ENCODE results near the gene RHOT2.

Gene RHOT2

DNA sequence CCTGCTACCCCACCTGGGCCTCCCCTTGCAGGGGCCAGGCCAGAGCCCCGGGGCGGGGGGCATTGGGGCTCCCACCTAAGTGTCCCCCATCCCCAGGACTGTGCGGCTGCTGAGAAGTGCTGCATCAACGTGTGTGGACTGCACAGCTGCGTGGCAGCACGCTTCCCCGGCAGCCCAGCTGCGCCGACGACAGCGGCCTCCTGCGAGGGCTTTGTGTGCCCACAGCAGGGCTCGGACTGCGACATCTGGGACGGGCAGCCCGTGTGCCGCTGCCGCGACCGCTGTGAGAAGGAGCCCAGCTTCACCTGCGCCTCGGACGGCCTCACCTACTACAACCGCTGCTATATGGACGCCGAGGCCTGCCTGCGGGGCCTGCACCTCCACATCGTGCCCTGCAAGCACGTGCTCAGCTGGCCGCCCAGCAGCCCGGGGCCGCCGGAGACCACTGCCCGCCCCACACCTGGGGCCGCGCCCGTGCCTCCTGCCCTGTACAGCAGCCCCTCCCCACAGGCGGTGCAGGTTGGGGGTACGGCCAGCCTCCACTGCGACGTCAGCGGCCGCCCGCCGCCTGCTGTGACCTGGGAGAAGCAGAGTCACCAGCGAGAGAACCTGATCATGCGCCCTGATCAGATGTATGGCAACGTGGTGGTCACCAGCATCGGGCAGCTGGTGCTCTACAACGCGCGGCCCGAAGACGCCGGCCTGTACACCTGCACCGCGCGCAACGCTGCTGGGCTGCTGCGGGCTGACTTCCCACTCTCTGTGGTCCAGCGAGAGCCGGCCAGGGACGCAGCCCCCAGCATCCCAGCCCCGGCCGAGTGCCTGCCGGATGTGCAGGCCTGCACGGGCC is 35.2 kb upstream of the RHOT2 start:
- no peak for DNase-seq (ENCODE audit: low read depth in 3 of 3, low spot score in 1 of 3)

DNA sequence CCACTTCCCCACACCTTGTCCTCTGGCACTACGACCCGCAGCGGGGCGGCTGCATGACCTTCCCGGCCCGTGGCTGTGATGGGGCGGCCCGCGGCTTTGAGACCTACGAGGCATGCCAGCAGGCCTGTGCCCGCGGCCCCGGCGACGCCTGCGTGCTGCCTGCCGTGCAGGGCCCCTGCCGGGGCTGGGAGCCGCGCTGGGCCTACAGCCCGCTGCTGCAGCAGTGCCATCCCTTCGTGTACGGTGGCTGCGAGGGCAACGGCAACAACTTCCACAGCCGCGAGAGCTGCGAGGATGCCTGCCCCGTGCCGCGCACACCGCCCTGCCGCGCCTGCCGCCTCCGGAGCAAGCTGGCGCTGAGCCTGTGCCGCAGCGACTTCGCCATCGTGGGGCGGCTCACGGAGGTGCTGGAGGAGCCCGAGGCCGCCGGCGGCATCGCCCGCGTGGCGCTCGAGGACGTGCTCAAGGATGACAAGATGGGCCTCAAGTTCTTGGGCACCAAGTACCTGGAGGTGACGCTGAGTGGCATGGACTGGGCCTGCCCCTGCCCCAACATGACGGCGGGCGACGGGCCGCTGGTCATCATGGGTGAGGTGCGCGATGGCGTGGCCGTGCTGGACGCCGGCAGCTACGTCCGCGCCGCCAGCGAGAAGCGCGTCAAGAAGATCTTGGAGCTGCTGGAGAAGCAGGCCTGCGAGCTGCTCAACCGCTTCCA is 34.4 kb upstream of the RHOT2 start:
- no peak for DNase-seq (ENCODE audit: low read depth in 3 of 3, low spot score in 1 of 3)

DNA sequence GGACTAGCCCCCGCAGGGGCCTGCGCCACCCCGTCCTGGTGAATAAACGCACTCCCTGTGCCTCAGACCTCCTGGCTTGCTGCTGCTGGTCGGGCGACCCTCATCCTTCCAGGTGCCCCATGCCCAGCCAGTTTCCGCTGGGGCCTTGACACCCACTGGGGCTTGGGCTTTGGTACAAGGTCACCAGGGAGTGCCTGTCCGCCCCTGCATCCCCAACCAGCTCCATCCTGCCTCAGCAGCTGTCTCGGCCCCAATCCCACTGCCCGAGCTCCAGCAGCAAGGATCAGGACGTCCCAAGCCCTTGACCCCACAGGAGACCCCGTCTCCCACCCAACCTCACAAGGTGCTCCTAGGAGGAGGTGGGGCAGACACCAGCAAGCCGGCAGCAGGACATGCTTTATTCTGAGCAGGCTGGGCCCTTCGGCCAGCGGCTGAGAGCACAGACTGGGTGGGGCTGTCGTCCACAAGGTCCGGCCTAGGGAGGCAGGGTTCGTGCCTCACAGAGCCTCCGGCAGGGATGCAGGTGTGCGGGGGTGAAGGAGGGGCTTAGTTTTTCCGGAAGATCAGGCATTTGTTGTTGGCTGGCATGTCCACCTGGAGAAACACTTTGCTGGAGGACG is 33.8 kb upstream of the RHOT2 start:
- no peak for DNase-seq (ENCODE audit: low read depth in 3 of 3, low spot score in 1 of 3)

DNA sequence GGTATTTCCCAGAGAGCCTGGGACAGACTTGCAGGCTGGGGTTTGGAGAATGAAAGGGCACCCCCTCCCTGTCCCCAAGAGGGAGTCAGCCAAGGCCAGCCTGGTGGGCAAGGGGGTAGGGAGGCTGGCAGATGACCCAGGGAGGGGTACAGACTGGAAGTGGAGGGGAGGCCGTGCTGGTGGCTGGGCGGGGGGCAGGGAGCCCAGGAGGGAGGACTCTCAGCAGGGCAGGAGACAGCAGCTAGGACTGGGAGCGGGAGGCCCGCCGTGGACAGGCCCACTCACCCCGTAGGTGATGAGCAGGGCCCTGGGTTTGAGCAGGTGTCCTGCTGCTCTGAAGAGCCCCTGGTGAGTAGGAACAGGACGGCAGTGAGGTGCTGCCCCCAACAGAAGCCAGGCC is 32.9 kb upstream of the RHOT2 start:
- DNase-seq (ENCODE audit: low read depth in 3 of 3, low spot score in 1 of 3): no peak

DNA sequence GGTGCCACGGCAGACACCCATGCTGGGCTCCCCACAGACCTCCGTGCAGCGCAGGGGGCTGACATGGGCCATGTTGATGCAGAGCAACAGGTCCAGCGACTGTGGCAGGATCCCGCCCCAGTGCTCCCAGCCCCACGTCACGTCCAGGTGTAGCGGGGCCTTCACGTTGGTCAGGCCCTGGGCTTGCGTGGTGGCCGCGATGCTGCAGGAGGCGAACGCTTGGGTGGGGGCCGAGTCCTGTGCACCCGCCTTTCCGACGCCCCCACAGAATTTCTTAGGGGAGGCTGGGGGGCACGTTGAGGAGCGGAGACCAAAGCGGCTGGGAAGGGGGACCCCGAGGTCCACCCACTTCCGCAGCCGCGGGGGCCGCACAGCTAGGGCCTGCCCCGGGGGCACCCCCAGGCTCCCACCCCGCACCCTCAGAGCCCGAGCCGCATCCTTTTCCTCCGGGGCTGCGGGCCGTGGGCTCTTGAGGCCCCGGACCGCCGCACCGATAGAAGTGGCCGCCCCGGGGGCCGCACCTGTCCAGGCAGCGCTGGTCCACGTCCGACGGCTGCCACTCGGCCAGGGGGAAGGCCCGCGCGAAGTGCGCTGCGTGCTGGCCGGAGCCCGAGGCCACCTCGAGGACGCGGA is 32.2 kb upstream of the RHOT2 start:
- DNase-seq (ENCODE audit: low read depth in 3 of 3, low spot score in 1 of 3): no peak

DNA sequence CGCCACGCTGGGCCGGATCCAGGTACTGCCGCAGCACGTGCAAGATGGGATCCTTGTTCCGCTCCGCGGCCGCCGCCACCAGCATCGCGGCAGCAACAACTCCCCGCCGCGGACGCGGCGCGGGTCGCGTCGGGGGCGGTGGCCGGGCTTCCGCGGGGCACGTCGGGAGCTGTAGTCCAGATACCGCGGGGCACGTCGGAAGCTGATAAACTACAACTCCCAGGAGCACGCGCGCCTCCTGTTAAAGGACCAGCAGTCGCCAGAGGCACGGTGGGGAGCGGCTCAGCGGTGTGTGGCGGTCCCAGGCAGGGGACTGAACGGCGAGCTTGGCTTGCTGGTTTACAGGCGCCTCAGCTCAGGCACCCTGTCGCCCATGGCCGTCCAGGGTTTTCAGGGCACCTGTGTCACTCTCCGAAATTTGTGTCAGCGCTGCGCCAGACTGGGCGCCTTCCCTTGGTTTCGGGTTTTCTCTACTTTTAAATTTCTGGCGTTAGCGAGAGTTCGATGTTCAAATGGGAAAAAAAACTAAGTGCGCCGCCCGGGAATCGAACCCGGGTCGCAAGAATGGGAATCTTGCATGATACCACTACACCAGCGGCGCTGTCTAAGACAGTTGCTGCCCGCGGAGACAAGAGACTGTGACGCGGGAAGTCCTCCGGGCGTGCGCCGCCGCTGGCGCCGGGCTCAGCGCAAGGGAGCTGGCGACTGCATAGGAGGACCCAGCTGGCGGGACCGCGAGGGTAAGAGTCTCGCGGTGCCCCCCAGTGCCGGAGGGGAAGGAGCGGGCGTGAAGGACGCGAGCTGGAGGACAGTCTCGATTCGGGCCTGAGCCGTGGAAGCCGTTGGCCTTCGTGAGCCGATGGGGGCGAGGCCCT is 31.5 kb upstream of the RHOT2 start, which contains the start of gene METTL26:
METTL26 (minus strand) TSS at position 100 of the 875 bp plus-strand sequence; CDS start at position 85, 15 bp downstream.
- DNase-seq (ENCODE audit: low read depth in 3 of 3, low spot score in 1 of 3): peak; percentile 81 to 96 (median 82)

DNA sequence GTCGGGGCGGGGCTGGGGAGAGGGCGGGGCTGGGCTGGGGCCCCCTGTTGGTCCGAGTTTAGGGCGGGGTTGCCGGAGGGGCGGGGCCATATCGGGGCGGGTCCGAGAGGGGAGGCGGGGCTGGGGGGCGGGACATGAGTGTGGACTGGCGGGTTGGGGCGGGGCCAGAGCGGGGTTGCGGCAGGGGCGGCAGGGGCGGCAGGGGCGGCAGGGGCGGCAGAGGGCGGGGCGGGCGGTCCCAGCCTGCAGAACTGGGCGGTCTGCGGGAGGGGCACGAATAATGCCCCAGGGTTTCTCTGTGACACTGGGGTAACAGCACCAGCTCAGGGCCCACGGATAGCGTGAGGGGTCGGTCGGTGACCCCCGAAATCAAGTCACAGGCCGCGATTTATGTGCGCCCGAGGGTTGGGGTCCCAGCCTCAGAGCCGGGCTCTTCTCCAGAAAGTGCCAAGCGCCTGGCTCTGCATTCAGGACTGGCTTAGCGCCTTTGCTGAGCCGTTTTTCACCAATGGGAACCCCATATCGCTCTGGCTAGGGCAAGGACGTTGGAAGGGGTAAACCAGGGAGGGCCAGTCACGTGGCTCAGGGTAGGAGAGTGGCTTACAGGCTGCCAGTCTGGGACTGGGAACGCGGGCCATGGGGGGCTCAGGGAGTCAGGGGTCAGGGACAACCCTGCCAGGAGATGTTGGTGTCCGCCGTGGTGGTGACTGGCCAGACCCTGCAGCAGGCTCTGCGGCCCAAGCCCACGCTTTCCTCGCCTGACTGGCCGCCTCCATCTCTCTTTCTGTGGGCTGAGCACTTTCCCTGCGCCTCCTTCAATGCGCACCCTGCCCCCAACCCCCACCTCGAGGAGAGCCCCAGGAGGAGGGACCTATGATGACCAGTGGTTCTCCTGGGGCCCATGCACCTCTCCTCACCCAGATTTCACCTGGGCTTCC is 30.6 kb upstream of the RHOT2 start:
- DNase-seq (ENCODE audit: low read depth in 3 of 3, low spot score in 1 of 3): peak; percentile 74 to 84 (median 83)

DNA sequence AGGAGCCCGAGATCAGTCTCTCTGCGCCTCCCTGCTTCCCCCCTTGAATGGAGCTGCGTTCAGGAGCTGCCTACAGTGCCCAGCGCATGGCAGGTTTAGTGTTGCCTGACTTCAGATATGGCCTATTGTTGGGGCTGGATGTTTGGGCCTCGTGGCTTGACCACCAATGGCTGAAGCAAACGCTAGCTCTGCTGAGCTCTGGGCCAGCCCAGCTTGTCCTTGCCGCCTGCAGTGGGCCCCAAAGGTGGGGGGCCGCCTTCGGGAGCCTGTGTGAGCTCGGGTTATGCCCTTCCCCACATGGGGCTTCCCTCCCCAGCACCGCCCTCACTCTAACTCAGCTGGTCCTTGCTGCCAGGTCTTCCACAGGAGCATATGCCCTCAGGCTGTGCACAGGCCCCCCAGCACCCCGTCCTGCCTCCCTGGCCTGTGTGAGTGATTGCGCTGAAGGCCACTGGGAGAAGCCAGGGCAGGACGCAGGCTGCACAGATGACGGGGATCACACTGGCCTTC is 29.8 kb upstream of the RHOT2 start:
- DNase-seq (ENCODE audit: low read depth in 3 of 3, low spot score in 1 of 3): no peak

DNA sequence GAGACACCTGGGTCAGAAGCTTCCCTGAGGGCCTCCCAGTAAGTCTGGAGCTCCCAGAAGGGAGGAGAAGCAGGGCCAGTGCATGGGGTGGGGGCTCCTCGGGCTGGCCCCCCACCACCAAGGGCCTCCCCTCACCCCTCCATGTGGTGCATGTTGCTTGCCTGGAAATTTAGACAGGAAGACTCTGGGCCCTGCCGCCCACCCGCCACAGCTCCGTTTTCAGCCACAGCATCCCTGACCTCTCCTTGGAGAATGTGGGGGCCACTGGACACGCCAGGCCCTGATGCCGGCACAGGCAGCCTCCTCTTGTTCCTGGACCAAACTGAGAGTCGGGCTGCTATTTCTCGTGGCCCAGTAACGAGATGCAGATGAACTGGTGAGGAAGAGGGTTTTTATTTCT is 29.1 kb upstream of the RHOT2 start:
- no peak for DNase-seq (ENCODE audit: low read depth in 3 of 3, low spot score in 1 of 3)

DNA sequence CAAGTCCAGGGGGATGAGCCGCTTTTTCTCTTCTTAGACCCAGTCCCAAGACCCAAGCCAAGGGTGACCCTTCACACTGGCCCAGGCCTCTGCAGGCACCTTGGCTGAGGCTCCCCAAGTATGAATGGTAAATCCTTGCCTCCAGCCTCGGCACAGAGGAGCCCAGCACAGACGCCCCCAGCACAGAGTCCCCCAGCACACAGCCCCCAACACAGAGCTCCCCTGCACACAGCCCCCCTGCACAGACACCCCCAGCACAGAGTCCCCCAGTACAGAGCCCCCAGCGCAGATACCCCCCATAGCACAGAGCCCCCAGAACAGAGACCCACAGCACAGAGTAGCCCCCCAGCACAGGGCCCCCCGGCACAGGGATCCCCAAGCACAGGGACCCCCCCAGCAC is 27.3 kb upstream of the RHOT2 start:
- no peak for DNase-seq (ENCODE audit: low read depth in 3 of 3, low spot score in 1 of 3)

DNA sequence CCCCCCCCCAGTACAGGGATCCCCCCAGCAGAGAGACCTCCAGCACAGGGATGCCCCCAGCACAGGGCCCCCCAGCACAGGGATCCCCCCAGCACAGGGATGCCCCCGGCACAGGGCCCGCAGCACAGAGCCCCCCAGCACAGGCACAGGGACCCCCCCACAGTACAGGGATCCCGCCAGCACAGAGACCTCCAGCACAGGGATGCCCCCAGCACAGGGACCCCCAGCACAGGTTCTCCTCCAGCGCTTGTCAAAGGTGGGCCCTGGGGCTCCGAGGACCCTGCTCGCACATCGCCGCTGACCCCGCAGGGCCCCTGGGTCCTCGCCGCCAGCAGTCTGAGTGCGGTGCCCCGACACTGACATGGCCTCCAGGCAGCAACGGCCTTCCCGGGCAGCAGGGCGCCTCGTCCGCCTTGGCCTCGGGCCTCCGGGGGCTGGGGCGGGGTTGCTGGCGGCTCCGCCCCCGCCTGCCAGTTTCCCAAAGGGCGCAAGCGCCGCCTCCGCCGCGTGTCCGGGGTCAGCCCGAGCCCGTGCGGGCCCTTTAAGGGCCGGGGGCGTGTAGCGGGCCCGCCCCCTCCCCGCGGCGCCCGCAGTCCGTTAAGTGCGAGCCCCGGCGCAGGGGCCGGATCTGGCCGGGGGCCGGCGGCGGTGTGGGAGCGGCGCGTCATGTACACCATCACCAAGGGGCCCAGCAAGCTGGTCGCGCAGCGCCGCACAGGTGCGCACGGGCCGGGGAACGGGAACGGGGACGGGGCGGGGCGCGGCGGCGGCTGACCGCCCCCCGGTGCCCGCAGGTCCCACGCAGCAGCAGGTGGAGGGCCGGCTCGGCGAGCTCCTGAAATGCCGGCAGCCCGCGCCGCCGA is 26.4 kb upstream of the RHOT2 start, which contains the start of gene MCRIP2:
MCRIP2 (plus strand) TSS at position 503 of the 863 bp plus-strand sequence; CDS start at position 667, 164 bp downstream.
- DNase-seq (ENCODE audit: low read depth in 3 of 3, low spot score in 1 of 3): peak in 1 of 3 donors; percentile 64

DNA sequence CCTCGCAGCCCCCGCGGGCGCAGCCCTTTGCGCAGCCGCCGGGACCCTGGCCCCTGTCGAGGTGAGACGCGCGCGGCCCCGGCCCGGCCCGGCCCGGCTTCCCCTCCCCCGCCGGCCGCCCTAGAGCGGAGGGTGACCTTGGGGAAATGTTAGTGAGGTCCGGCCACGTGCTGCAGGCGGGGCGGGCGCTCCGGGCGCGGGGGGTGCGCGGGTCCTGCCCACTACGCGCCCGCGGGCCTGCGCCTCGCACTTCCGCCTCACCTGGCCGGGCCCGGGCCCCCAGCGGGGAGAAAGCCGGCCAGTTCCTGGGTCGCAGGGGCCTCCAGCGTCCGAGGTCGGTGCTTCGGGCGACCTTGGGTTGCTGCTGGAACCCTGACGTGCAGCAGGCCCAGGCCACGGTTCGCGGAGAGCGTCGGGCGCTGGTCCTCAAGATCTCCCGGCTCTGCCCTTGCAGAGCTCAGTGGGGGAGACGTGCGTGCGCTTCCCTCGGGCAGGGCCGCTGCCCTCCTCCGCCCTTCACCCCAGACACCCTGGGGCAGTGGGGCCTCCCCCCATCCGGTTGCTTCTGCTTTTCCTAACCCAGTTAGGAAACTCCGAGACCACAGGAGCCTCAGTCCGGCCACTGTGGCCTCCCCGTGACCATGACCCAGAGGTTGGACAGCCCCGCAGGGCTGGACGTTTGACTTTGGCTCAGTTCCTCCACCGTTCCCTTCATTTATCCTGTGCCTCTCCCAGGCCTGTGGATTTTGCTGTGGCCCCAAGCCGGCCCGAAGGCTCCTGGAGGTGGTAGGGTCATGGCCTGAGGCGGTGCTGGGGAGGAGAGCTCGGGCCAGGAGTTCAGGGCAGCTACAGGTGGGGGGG is 25.5 kb upstream of the RHOT2 start:
- no peak for DNase-seq (ENCODE audit: low read depth in 3 of 3, low spot score in 1 of 3)

DNA sequence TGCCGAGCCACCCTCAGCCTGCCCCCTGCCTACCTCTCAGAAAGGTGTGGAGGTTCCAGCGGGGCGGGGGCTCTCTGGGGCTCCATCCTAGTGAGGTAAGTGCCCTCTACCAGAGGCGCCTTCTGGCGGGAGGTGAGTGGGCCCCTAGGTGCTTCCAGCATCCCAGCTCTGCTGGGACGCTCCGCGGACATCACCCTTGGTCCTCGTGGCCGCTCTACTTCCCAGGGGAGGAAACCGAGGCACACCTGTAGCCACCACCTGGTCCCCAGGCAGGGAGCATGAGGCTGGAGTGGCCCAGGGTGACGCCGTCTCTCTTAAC is 24.9 kb upstream of the RHOT2 start:
- DNase-seq (ENCODE audit: low read depth in 3 of 3, low spot score in 1 of 3): no peak

DNA sequence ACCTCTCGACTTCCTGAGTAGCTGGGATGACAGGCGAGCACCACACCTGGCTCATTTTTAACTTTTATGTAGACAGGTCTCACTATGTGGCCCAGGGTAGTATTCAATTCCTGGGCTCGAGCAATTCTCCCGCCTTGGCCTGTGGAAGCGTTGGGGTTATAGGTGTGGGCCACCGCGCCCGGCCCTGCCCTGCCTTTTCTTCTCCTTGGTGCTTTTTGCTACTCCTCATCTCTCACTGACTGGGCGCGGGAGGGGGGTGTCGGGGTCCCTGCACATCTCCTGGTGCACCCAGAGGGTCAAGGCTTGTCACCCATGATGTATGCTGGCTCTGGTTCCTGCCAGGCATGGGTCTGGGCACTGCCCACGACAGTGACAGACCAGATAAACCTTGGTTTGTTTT is 23.4 kb upstream of the RHOT2 start:
- DNase-seq (ENCODE audit: low read depth in 3 of 3, low spot score in 1 of 3): no peak

DNA sequence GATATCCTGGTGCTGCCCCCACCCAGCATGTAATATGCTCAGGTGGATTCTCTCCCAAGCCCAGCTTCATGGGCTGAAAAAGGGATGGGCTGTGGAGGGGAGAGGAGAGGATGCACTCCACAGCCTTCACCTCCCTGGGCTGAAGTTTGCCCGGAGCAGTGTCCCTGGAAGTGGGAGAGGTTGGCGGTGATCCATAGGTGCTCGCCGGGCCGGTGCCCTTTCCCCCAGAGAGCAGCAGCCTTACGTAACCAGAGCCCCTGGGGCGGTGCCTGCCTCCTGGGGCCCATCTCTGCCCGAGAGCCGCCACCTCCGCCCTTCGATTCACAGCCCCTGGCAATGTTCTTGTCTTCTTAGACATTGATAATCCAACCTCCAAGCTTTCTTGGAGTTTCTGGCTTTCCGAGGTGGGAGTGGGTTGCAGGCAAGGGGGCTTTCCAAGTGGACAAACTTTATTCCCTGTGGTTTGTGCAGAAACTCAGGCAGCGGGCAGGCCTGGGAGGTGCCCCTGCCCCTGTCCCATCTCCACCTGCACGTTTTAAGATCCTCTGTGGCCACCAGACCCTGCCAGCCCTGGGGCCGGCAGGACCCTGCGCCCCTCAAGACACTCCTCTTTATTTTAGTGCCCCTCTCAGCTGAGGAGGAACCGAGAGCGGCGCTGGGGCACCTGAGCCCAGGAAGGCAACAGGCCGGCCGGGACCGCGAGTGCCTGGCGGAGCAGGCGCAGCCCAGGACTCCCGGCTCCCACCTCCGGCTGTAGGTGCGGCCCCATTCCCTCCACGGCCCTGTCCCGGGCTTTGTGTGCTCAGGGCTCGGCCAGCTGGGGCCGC is 21.9 kb upstream of the RHOT2 start:
- DNase-seq (ENCODE audit: low read depth in 3 of 3, low spot score in 1 of 3): no peak

DNA sequence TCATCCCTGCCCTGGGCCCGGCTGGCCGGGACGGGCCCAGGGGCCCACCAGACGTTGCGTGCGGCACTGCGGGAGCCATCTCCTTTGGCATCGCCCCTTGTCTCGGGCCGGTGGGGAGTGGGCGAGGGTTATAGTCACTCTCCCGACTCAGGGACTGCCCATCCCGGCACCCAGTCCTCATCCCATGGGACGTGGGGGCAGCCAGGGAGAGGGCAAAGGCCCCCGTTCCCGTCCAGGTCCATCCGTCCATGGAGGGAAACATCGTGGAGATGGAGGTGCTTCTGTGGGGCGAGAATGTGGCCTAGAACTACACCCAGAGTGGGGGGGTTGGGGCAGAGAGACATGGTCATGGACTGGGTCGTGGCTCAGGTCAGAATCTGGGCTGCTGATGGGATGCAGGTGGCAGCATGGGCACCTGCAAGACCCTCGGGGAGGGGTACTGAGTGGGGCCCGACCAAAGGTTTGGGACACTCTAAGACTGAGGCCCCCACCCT is 21.2 kb upstream of the RHOT2 start:
- DNase-seq (ENCODE audit: low read depth in 3 of 3, low spot score in 1 of 3): no peak
